ENCODE measurements around the gene DNAI1.
A peak's percentile ranks its signal among the peaks of the same experiment; 100 is the strongest.
"Not testable (repeated sequence)": the region's sequence is repeated elsewhere in the genome, so short reads cannot be mapped to it uniquely, and the experiment has no call there.

The DNAI1 gene

GRCh38 chr9:34451545-34451944, 7.1 kb upstream of the DNAI1 start:
- no peak for DNase-seq

GRCh38 chr9:34452568-34452967, 6.0 kb upstream of the DNAI1 start:
- DNase-seq: no peak

GRCh38 chr9:34454571-34455065, 4.0 kb upstream of the DNAI1 start:
- peak; percentile 10 for DNase-seq

GRCh38 chr9:34456151-34456550, 2.5 kb upstream of the DNAI1 start:
- no peak for DNase-seq

GRCh38 chr9:34456746-34457145, 1.9 kb upstream of the DNAI1 start:
- DNase-seq: no peak

GRCh38 chr9:34457266-34458012, 1.2 kb upstream of the DNAI1 start:
- DNase-seq: peak; percentile 28

GRCh38 chr9:34458959-34459340, 345 bp downstream of the DNAI1 start:
- no peak for DNase-seq

GRCh38 chr9:34459356-34459755, 751 bp downstream of the DNAI1 start:
- DNase-seq: no peak

- no peak for DNase-seq
Measured at GRCh38 chr9:34459941-34460340, 1.3 kb downstream of the DNAI1 start.

- peak; percentile 57 for DNase-seq
Measured at GRCh38 chr9:34463098-34463900, 4.7 kb downstream of the DNAI1 start.

- no peak for DNase-seq
Measured at GRCh38 chr9:34463901-34464232, 5.3 kb downstream of the DNAI1 start.

- no peak for DNase-seq
Measured at GRCh38 chr9:34464571-34464970, 6.0 kb downstream of the DNAI1 start.

GRCh38 chr9:34465468-34465867, 6.9 kb downstream of the DNAI1 start:
- DNase-seq: no peak

- no peak for DNase-seq
Measured at GRCh38 chr9:34475097-34475496, 16.5 kb downstream of the DNAI1 start.

GRCh38 chr9:34477541-34477940, 18.9 kb downstream of the DNAI1 start:
- no peak for DNase-seq

- DNase-seq: no peak
Measured at GRCh38 chr9:34479431-34479866, 20.8 kb downstream of the DNAI1 start.

GRCh38 chr9:34481620-34482019, 23.0 kb downstream of the DNAI1 start:
- not testable (repeated sequence) for DNase-seq

GRCh38 chr9:34482746-34483145, 24.1 kb downstream of the DNAI1 start:
- DNase-seq: not testable (repeated sequence)

GRCh38 chr9:34484678-34485077, 26.1 kb downstream of the DNAI1 start:
- DNase-seq: no peak

GRCh38 chr9:34485822-34486221, 27.2 kb downstream of the DNAI1 start:
- DNase-seq: no peak

- DNase-seq: no peak
Measured at GRCh38 chr9:34486572-34486971, 28.0 kb downstream of the DNAI1 start.

- DNase-seq: no peak
Measured at GRCh38 chr9:34490360-34490759, 31.8 kb downstream of the DNAI1 start.

GRCh38 chr9:34490760-34491159, 32.2 kb downstream of the DNAI1 start:
- no peak for DNase-seq

GRCh38 chr9:34491596-34491995, 33.0 kb downstream of the DNAI1 start:
- DNase-seq: no peak
